T-cell (primary cell): ENCODE measurements around the gene GNA15. TPM values are rescaled to one million over a fixed set of nuclear protein-coding genes. Genes with fewer than 3 reads are reported as not detected.

Experiments
- ATAC-seq, 4 experiments: fragments of 200-7000 bp in 3 of 4; fragments of 150-1000 bp in 1 of 4; cut with Tn5 transposase; replicated peaks in 1 of 4; 1 replicate in 3 of 4; 2 replicates in 1 of 4; pipeline ENCODE4 v1.10.0; 2021; ENCODE audit warnings: moderate library complexity in 3 of 4, mild to moderate bottlenecking in 2 of 4, moderate number of reproducible peaks in 1 of 4
- CTCF ChIA-PET, 2 donors: fragments of 300-600 bp; sonication (Branson Sonifier 250); formaldehyde crosslinking; loops; one replicate each; lab custom pipeline; 2022; ENCODE audit warnings: antibody characterized with exemption in 2 of 2; lab: Charles Lee
- POLR2A ChIA-PET, 2 donors: fragments of 300-600 bp; sonication (Branson Sonifier 250); formaldehyde crosslinking; loops; one replicate each; lab custom pipeline; 2022; ENCODE audit warnings: antibody characterized with exemption in 2 of 2; lab: Charles Lee
- DNase-seq, 35 experiments: peaks; one replicate each; pipeline versions ENCODE4 v3.0.0 to v3.0.0-alpha.2; 2013 to 2023
- H3K27ac ChIP-seq: one replicate; pipeline ENCODE4 v1.5.1; 2013; ENCODE audit warnings: low read length
- H3K27me3 ChIP-seq, 2 experiments: replicated peaks in 1 of 2; 1 replicate in 1 of 2; 2 replicates in 1 of 2; pipeline versions ENCODE4 v1.6.1 to v1.7.0; 2013; ENCODE audit warnings: low read length in 1 of 2, mixed read lengths in 1 of 2; ENCODE audit not compliant: control insufficient read depth in 2 of 2, insufficient read depth in 2 of 2; ENCODE audit errors: extremely low read depth in 1 of 2
- H3K36me3 ChIP-seq, 2 donors: 1 replicate in 1 of 2; 2 replicates in 1 of 2; pipeline versions ENCODE4 v1.6.1 to v1.7.0; 2013; ENCODE audit warnings: low read length in 1 of 2; ENCODE audit not compliant: control insufficient read depth in 2 of 2, insufficient read depth in 1 of 2; ENCODE audit errors: extremely low read depth in 1 of 2
- H3K4me1 ChIP-seq, 2 experiments: 1 replicate in 1 of 2; 2 replicates in 1 of 2; pipeline versions ENCODE4 v1.6.1 to v1.7.0; 2013; ENCODE audit warnings: low read length in 2 of 2, mixed read lengths in 1 of 2; ENCODE audit not compliant: insufficient read depth in 2 of 2, control insufficient read depth in 1 of 2; ENCODE audit errors: extremely low read depth in 1 of 2
- H3K4me3 ChIP-seq, 2 donors: 1 replicate in 1 of 2; 2 replicates in 1 of 2; pipeline versions ENCODE4 v1.5.1 to v1.7.0; 2013; ENCODE audit warnings: mild to moderate bottlenecking in 2 of 2, low read length in 1 of 2, moderate library complexity in 1 of 2; ENCODE audit not compliant: control insufficient read depth in 1 of 2; ENCODE audit errors: extremely low read depth in 1 of 2
- H3K9me3 ChIP-seq: 2 replicates; pipeline ENCODE4 v1.7.0; 2013
- H3K27ac Mint-ChIP-seq, 2 donors: one replicate each; pipeline ENCODE4 v1.8.0; 2020 to 2021; ENCODE audit warnings: mild to moderate bottlenecking in 2 of 2, mixed read lengths in 2 of 2
- H3K27me3 Mint-ChIP-seq, 2 donors: one replicate each; pipeline ENCODE4 v1.8.0; 2021 to 2022; ENCODE audit warnings: mixed read lengths in 2 of 2
- H3K36me3 Mint-ChIP-seq: one replicate; pipeline ENCODE4 v1.8.0; 2021; ENCODE audit warnings: mixed read lengths
- H3K4me1 Mint-ChIP-seq, 3 donors: one replicate each; pipeline ENCODE4 v1.8.0; 2020 to 2022; ENCODE audit warnings: mixed read lengths in 3 of 3, mild to moderate bottlenecking in 1 of 3
- H3K4me3 Mint-ChIP-seq, 3 donors: one replicate each; pipeline ENCODE4 v1.8.0; 2020 to 2022; ENCODE audit warnings: mild to moderate bottlenecking in 3 of 3, mixed read lengths in 3 of 3, moderate library complexity in 3 of 3
- H3K9me3 Mint-ChIP-seq, 3 donors: one replicate each; pipeline ENCODE4 v1.8.0; 2020 to 2022; ENCODE audit warnings: mixed read lengths in 3 of 3
- WGBS: methylation state at CpG from one replicate; pipeline ENCODE4 v1.1.5; 2013; ENCODE audit warnings: missing lambda C conversion rate; ENCODE audit not compliant: insufficient coverage; 5-methylcytosine and 5-hydroxymethylcytosine counted together
- total RNA-seq, 35 experiments: library from RNA in 6 of 35; stranded (reverse) in 6 of 35; fragments of 120-200 nt in 1 of 35; gene quantifications; one replicate each; pipeline versions ENCODE4 v1.2.1 to v1.2.4 and lab custom pipeline; 2013 to 2026

The GNA15 gene
- total RNA-seq, 5 donors from 2014 or later (not counting 1 experiment from before 2014, with no cell fraction given) = 1.8 to 13.2 (median 2.8) TPM

- Mint-ChIP-seq H3K4me1 (peaks cover 55 to 64% (median 63%) of the 10 kb centered on the region in 3 donors), H3K4me3 (peak overlapping the region; percentile 79 to 95 (median 84)), H3K27ac (peak overlapping the region; percentile 55 to 76), H3K36me3 (peaks cover 16% of the 10 kb centered on the region), H3K27me3 (no peaks in the 10 kb centered on the region), H3K9me3 (no peaks in the 10 kb centered on the region)
- 67% methylated on average over 19 of the region's 23 CpGs for WGBS
- Histone ChIP-seq H3K4me3 (peak overlapping the region; percentile 55 to 64), H3K27ac (no peak overlapping the region), H3K27me3 (no peaks in the 10 kb centered on the region), H3K9me3 (no peaks in the 10 kb centered on the region), H3K4me1 (peaks cover 18 to 77% of the 10 kb centered on the region in 2 experiments), H3K36me3 (peaks cover under 1 to 21% of the 10 kb centered on the region in 2 donors)
- DNase-seq = peak in 1 of 35 experiments; percentile 2
- ATAC-seq = no peak
- POLR2A ChIA-PET = no interaction called here
- CTCF ChIA-PET = no interaction called here
Measured at GRCh38 chr19:3186891-3187661, 51.2 kb downstream of the GNA15 start.

- peaks cover 14% of the 10 kb centered on the region for H3K36me3 Mint-ChIP-seq
- H3K4me1 Mint-ChIP-seq = peaks cover 51 to 60% (median 59%) of the 10 kb centered on the region in 3 donors
- ATAC-seq (no peak), DNase-seq (peak in 1 of 35 experiments; percentile 3)
- Histone ChIP-seq H3K27me3 (no peaks in the 10 kb centered on the region), H3K9me3 (no peaks in the 10 kb centered on the region), H3K4me3 (no peak overlapping the region), H3K36me3 (peaks cover 0 to 17% of the 10 kb centered on the region in 2 donors), H3K27ac (no peak overlapping the region), H3K4me1 (peaks cover 17 to 69% of the 10 kb centered on the region in 2 experiments)
- CTCF ChIA-PET = no interaction called here
- H3K4me3 Mint-ChIP-seq = peak overlapping the region; percentile 79 to 95 (median 84)
- H3K9me3 Mint-ChIP-seq = no peaks in the 10 kb centered on the region
- H3K27me3 Mint-ChIP-seq = no peaks in the 10 kb centered on the region
- H3K27ac Mint-ChIP-seq = peak overlapping the region in 1 of 2 donors; percentile 16
- POLR2A ChIA-PET = no interaction called here
- 92% methylated on average over 27 of the region's 36 CpGs for WGBS
Measured at GRCh38 chr19:3187662-3188511, 52.1 kb downstream of the GNA15 start.

- H3K27ac Mint-ChIP-seq = no peak overlapping the region
- Histone ChIP-seq H3K9me3 (no peaks in the 10 kb centered on the region), H3K4me1 (peaks cover 12 to 58% of the 10 kb centered on the region in 2 experiments), H3K27ac (no peak overlapping the region), H3K36me3 (peaks cover 0 to 22% of the 10 kb centered on the region in 2 donors), H3K27me3 (no peaks in the 10 kb centered on the region), H3K4me3 (no peak overlapping the region)
- H3K36me3 Mint-ChIP-seq = peaks cover 15% of the 10 kb centered on the region
- DNase-seq = no peak
- ChIA-PET CTCF (interaction anchor here in 1 of 2 donors (0.6 kb wide), 2 partner anchors 10 to 1833 kb away, joined by 3 to 4 read pairs; no protein-coding TSS in a partner anchor), POLR2A (interaction anchor here in 1 of 2 donors (0.6 kb wide), 1 partner anchor 381 kb away, joined by 11 read pairs; no protein-coding TSS in a partner anchor)
- no peaks in the 10 kb centered on the region for H3K9me3 Mint-ChIP-seq
- peaks cover 45 to 52% (median 52%) of the 10 kb centered on the region in 3 donors for H3K4me1 Mint-ChIP-seq
- no peaks in the 10 kb centered on the region for H3K27me3 Mint-ChIP-seq
- H3K4me3 Mint-ChIP-seq = peak overlapping the region; percentile 39 to 95 (median 79)
- 91% methylated on average over 28 of the region's 35 CpGs for WGBS
- no peak for ATAC-seq
Measured at GRCh38 chr19:3188627-3189596, 53.1 kb downstream of the GNA15 start.

GRCh38 chr19:3189702-3190469 lies 54.1 kb downstream of the GNA15 start:
- WGBS = 97% methylated on average over 20 of the region's 28 CpGs
- no peak overlapping the region for H3K27ac ChIP-seq
- ChIA-PET POLR2A (interaction anchor here in 1 of 2 donors (0.6 kb wide), 1 partner anchor 380 kb away, joined by 11 read pairs; no protein-coding TSS in a partner anchor), CTCF (no interaction called here)
- peaks cover 35 to 42% (median 42%) of the 10 kb centered on the region in 3 donors for H3K4me1 Mint-ChIP-seq
- DNase-seq = no peak
- no peaks in the 10 kb centered on the region for H3K27me3 Mint-ChIP-seq
- H3K4me3 ChIP-seq = no peak overlapping the region
- H3K4me3 Mint-ChIP-seq = peak overlapping the region in 1 of 3 donors; percentile 95
- no peaks in the 10 kb centered on the region for H3K27me3 ChIP-seq
- ATAC-seq = no peak
- H3K9me3 Mint-ChIP-seq = no peaks in the 10 kb centered on the region
- peaks cover 15% of the 10 kb centered on the region for H3K36me3 Mint-ChIP-seq
- H3K27ac Mint-ChIP-seq = no peak overlapping the region
- no peaks in the 10 kb centered on the region for H3K9me3 ChIP-seq
- peaks cover 11 to 49% of the 10 kb centered on the region in 2 experiments for H3K4me1 ChIP-seq
- H3K36me3 ChIP-seq = peaks cover 0 to 13% of the 10 kb centered on the region in 2 donors

GRCh38 chr19:3190470-3190770 lies 54.6 kb downstream of the GNA15 start:
- DNase-seq = peak in 1 of 35 experiments; percentile 2
- no peaks in the 10 kb centered on the region for H3K9me3 Mint-ChIP-seq
- H3K4me1 Mint-ChIP-seq = peaks cover 30 to 37% (median 37%) of the 10 kb centered on the region in 3 donors
- Histone ChIP-seq H3K4me3 (no peak overlapping the region), H3K9me3 (no peaks in the 10 kb centered on the region), H3K4me1 (peaks cover 11 to 44% of the 10 kb centered on the region in 2 experiments), H3K27me3 (no peaks in the 10 kb centered on the region), H3K27ac (no peak overlapping the region), H3K36me3 (peaks cover 0 to 14% of the 10 kb centered on the region in 2 donors)
- CTCF ChIA-PET = no interaction called here
- POLR2A ChIA-PET = no interaction called here
- H3K27ac Mint-ChIP-seq = no peak overlapping the region
- H3K4me3 Mint-ChIP-seq = no peak overlapping the region
- H3K27me3 Mint-ChIP-seq = no peaks in the 10 kb centered on the region
- WGBS = 98% methylated on average over 18 of the region's 18 CpGs
- H3K36me3 Mint-ChIP-seq = peaks cover 15% of the 10 kb centered on the region
- no peak for ATAC-seq
